H54 (cell line): ENCODE measurements around the gene ANKRD66.

Source experiments
- DNase-seq: peaks from one replicate; pipeline ENCODE4 v3.0.0; 2011; ENCODE audit warnings: low spot score, mixed read lengths; ENCODE audit not compliant: insufficient read length
- FAIRE-seq: peaks from 3 replicates; lab custom pipeline; 2011; peaks lifted over from hg19 to GRCh38; lab: Jason Lieb, UNC
- POLR2A ChIP-seq: IDR thresholded peaks from 2 replicates; pipeline ENCODE4 v1.6.1; 2011; ENCODE audit warnings: low read depth, mild to moderate bottlenecking, low read length

ANKRD66 gene

GRCh38 chr6:46790355-46790874, 43.7 kb downstream of the ANKRD66 start:
- FAIRE-seq (no peak), DNase-seq (no peak)
- TF ChIP-seq POLR2A = no peak

GRCh38 chr6:46792635-46793034, 45.9 kb downstream of the ANKRD66 start:
- no peak for TF ChIP-seq POLR2A
- FAIRE-seq = no peak
- DNase-seq = no peak

- DNase-seq = no peak
- no peak for TF ChIP-seq POLR2A
- no peak for FAIRE-seq
These were observed 46.4 kb downstream of the ANKRD66 start, which contains the start of gene MEP1A for GRCh38 chr6:46793138-46793537. Gene MEP1A (plus strand): TSS chr6:46793389. CDS start chr6:46793399, 10 bp downstream.

GRCh38 chr6:46794068-46794467, 47.3 kb downstream of the ANKRD66 start:
- FAIRE-seq = no peak
- no peak for DNase-seq
- TF ChIP-seq POLR2A = no peak

- DNase-seq (no peak), FAIRE-seq (no peak)
- TF ChIP-seq POLR2A = no peak
These were observed 49.1 kb downstream of the ANKRD66 start for GRCh38 chr6:46795816-46796215.

GRCh38 chr6:46796848-46797580, 50.3 kb downstream of the ANKRD66 start:
- no peak for TF ChIP-seq POLR2A
- DNase-seq (no peak), FAIRE-seq (no peak)

GRCh38 chr6:46799657-46800056, 52.9 kb downstream of the ANKRD66 start:
- no peak for DNase-seq
- FAIRE-seq = no peak
- no peak for TF ChIP-seq POLR2A

GRCh38 chr6:46808806-46809205, 62.1 kb downstream of the ANKRD66 start:
- no peak for FAIRE-seq
- DNase-seq = no peak
- no peak for TF ChIP-seq POLR2A
